GM12878 (cell line): Measurements from ENCODE around the gene FNDC3B. TPM values are rescaled to one million over a fixed set of nuclear protein-coding genes. Genes with fewer than 3 reads are reported as not detected.

Source experiments
- ATAC-seq: fragments of 200-7000 bp; cut with Tn5 transposase; 3 replicates; pipeline ENCODE4 v1.9.1; 2020; ENCODE audit warnings: mild to moderate bottlenecking, moderate library complexity
- BruUV-seq: library from RNA; stranded (reverse); fragments of 400-500 nt; replicated peaks from 2 replicates; lab custom pipeline; 2021; lab: Mats Ljungman, UMichigan
- CTCF ChIA-PET: fragments of 300-600 bp; sonication (Branson Sonifier 250); formaldehyde crosslinking; extraction: SDS; loops from one replicate; lab custom pipeline; 2021; ENCODE audit warnings: inconsistent platforms; lab: Yijun Ruan, JAX
- POLR2A ChIA-PET: fragments of 350-600 bp; formaldehyde crosslinking; extraction: SDS; loops from one replicate; lab custom pipeline; 2021; ENCODE audit warnings: inconsistent platforms; lab: Charles Lee
- RAD21 ChIA-PET: fragments of 300-600 bp; sonication (Branson Sonifier 250); formaldehyde crosslinking; loops from one replicate; lab custom pipeline; 2023; ENCODE audit warnings: antibody characterized with exemption; ENCODE audit not compliant: unreplicated experiment; lab: Charles Lee
- SMC1A ChIA-PET: fragments of 300-600 bp; sonication (Branson Sonifier 250); formaldehyde crosslinking; loops from one replicate; lab custom pipeline; 2023; ENCODE audit not compliant: unreplicated experiment, uncharacterized antibody; lab: Charles Lee
- DNase-seq: peaks from one replicate; pipeline ENCODE4 v3.0.0-alpha.2; 2011; ENCODE audit warnings: low read depth, low spot score
- FAIRE-seq: peaks from 3 replicates; lab custom pipeline; 2011; peaks lifted over from hg19 to GRCh38; lab: Jason Lieb, UNC
- H2AFZ ChIP-seq: 2 replicates; pipeline ENCODE4 v1.6.0; 2011; ENCODE audit warnings: low read depth, low read length, control low read depth; ENCODE audit not compliant: control insufficient read depth
- H3K27ac ChIP-seq: 2 replicates; pipeline ENCODE4 v1.5.1; 2011; ENCODE audit warnings: control low read depth; ENCODE audit not compliant: control insufficient read depth, insufficient read depth
- H3K27me3 ChIP-seq, 2 experiments: replicated peaks in 1 of 2; 2 replicates each; pipeline versions ENCODE4 v1.6.0 to v1.6.1; 2011; ENCODE audit warnings: low read length in 1 of 2; ENCODE audit not compliant: control insufficient read depth in 2 of 2, insufficient read depth in 2 of 2
- H3K36me3 ChIP-seq, 2 experiments: 2 replicates each; pipeline ENCODE4 v1.5.1; 2011; ENCODE audit warnings: low read length in 1 of 2; ENCODE audit not compliant: control insufficient read depth in 2 of 2, insufficient read depth in 2 of 2
- H3K4me1 ChIP-seq: 2 replicates; pipeline ENCODE4 v1.6.1; 2011; ENCODE audit warnings: mild to moderate bottlenecking, low read length, moderate library complexity, mixed read lengths; ENCODE audit not compliant: control insufficient read depth, insufficient read depth
- H3K4me2 ChIP-seq: 2 replicates; pipeline ENCODE4 v1.6.0; 2011; ENCODE audit warnings: control low read depth; ENCODE audit not compliant: control insufficient read depth, insufficient read depth
- H3K4me3 ChIP-seq: fragments of 200-600 bp; sonication (generic); 2 replicates; pipeline ENCODE4 v1.5.1; 2016
- H3K79me2 ChIP-seq: 2 replicates; pipeline ENCODE4 v1.6.0; 2011; ENCODE audit warnings: low read length; ENCODE audit not compliant: control insufficient read depth, insufficient read depth
- H3K9ac ChIP-seq: 2 replicates; pipeline ENCODE4 v1.8.0; 2011; ENCODE audit warnings: low read length, control low read depth, mixed read lengths; ENCODE audit not compliant: control insufficient read depth, insufficient read depth
- H3K9me3 ChIP-seq: replicated peaks from 3 replicates; pipeline ENCODE4 v1.5.1; 2011; ENCODE audit warnings: mild to moderate bottlenecking, low read length; ENCODE audit not compliant: control insufficient read depth, insufficient read depth
- H4K20me1 ChIP-seq: 2 replicates; pipeline ENCODE4 v1.6.0; 2011; ENCODE audit not compliant: control insufficient read depth, insufficient read depth
- BACH1 ChIP-seq: fragments of 450-650 bp; IDR thresholded peaks from 2 replicates; pipeline ENCODE4 v1.6.1; 2017; ENCODE audit warnings: mild to moderate bottlenecking, borderline replicate concordance
- ESRRA ChIP-seq: IDR thresholded peaks from 2 replicates; pipeline ENCODE4 v1.6.1; 2012; ENCODE audit warnings: mild to moderate bottlenecking, low read length, improper control_type of control experiment
- FOXM1 ChIP-seq: IDR thresholded peaks from 2 replicates; pipeline ENCODE4 v1.6.1; 2012; ENCODE audit warnings: low read depth, mild to moderate bottlenecking, inconsistent platforms, low read length, moderate library complexity
- NFYB ChIP-seq: IDR thresholded peaks from 2 replicates; pipeline ENCODE4 v1.6.1; 2011; ENCODE audit warnings: low read depth, mild to moderate bottlenecking, low read length, improper control_type of control experiment, moderate library complexity; ENCODE audit not compliant: insufficient read depth
- PML ChIP-seq: IDR thresholded peaks from 2 replicates; pipeline ENCODE4 v1.6.1; 2012; ENCODE audit warnings: low read length, inconsistent platforms
- POU2F2 ChIP-seq: IDR thresholded peaks from 3 replicates; pipeline ENCODE4 v1.6.1; 2011; ENCODE audit warnings: low read depth, mild to moderate bottlenecking, low read length, borderline replicate concordance
- RAD21 ChIP-seq: IDR thresholded peaks from 2 replicates; pipeline ENCODE4 v1.6.1; 2011; ENCODE audit warnings: mild to moderate bottlenecking, low read depth, low read length, moderate library complexity; ENCODE audit not compliant: insufficient read depth
- RAD51 ChIP-seq: fragments of 450-650 bp; IDR thresholded peaks from 2 replicates; pipeline ENCODE4 v1.6.1; 2016; ENCODE audit warnings: moderate library complexity, mild to moderate bottlenecking, inconsistent platforms
- RB1 ChIP-seq: fragments of 450-650 bp; formaldehyde crosslinking; IDR thresholded peaks from 2 replicates; pipeline ENCODE4 v1.6.1; 2017; ENCODE audit warnings: mild to moderate bottlenecking, borderline replicate concordance
- RCOR1 ChIP-seq: conservative IDR thresholded peaks from 2 replicates; pipeline ENCODE4 v1.6.1; 2012; ENCODE audit warnings: low read depth, low read length, improper control_type of control experiment
- YBX1 ChIP-seq: fragments of 450-650 bp; IDR thresholded peaks from 2 replicates; pipeline ENCODE4 v1.6.1; 2016; ENCODE audit warnings: antibody characterized with exemption
- ZZZ3 ChIP-seq: IDR thresholded peaks from 2 replicates; pipeline ENCODE4 v1.6.1; 2011; ENCODE audit warnings: low read depth; ENCODE audit not compliant: control insufficient read depth, insufficient read length
- WGBS: methylation state at CpG from one replicate; pipeline ENCODE4 v1.1.6; 2016; ENCODE audit warnings: low lambda C conversion rate; ENCODE audit not compliant: insufficient replicate concordance, insufficient coverage; ENCODE audit errors: missing lambda C conversion rate; 5-methylcytosine and 5-hydroxymethylcytosine counted together
- in situ Hi-C: fragments of 300-500 bp; cut with MboI; formaldehyde crosslinking; loops from 9 replicates; pipeline ENCODE4 v1.14.3; 2018; ENCODE audit warnings: mixed read lengths
- intact Hi-C: fragments of 100-400 bp; cut with micrococcal nuclease; formaldehyde crosslinking; loops from one replicate; pipeline ENCODE4 v1.14.2; 2022; ENCODE audit not compliant: unreplicated experiment
- polyA plus RNA-seq, 11 experiments: library from polyadenylated mRNA; depleted of rRNA in 4 of 11; unstranded in 6 of 11; stranded (reverse) in 5 of 11; fragments of >200 nt; fragmentation: Nextera tagmentation in 4 of 11; fragmentation: Illumina TruSeq in 1 of 11; extraction: Ambion mirVana in 4 of 11; extraction: Trizol in 1 of 11; gene quantifications; 1 replicate in 1 of 11; 2 replicates in 10 of 11; pipeline versions ENCODE4 v1.2.1 to v1.2.3, GENCODE V29; 2011 to 2016; ENCODE audit warnings: inconsistent platforms in 2 of 11, missing spikeins in 2 of 11, low read depth in 1 of 11
- total RNA-seq, 4 experiments: library from RNA; depleted of rRNA in 3 of 4; stranded (reverse); fragments of >200 nt in 3 of 4; fragmentation: Illumina TruSeq in 1 of 4; extraction: Trizol in 1 of 4; gene quantifications; 2 replicates each; pipeline versions ENCODE4 v1.2.1 to v1.2.3, GENCODE V29; 2013 to 2021

The FNDC3B gene
- total and polyA plus RNA-seq, 10 of the 15 experiments (the other 5 are each of a cell fraction or from before 2014, with no cell fraction given), result 7.9 to 35.0 (median 18.5) TPM

DNA sequence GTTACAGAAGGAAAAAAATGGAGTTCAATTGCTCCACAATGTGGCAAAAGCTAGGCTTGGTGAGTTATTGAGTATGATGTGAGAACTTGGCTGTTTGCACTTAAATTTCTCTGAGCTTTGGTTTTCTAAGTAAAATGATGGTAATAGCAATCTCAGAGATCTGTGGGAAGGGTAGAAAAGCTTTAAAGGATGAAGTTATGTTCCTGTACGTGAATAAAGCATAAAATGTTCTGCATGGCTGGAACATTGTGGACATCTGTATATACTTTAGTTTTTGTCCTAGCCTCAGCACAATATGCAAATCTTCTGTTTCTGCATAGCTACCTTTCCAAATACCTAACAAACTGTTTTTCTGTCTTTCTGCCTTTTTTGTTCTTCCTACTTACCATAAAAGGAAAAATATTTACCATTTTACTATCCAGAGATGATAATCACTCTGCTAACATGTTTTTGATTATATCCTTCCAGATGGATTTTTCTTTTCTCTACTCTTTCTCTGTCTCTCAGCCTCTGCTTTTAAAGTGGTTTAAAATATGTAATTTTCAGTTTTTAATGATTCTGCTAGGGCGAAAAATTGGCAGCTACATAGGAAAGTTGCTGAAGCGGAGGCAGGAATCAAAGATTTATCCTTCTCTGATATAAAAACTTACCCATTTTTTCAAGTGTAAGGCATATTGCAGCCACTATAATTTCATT is 188.1 kb downstream of the FNDC3B start:
- no TSS peak for BruUV-seq
- DNase-seq, result no peak
- RAD21 ChIA-PET, result interaction anchor here (1.0 to 2.0 kb wide), 2 partner anchors 9 to 44 kb away, joined by 4 to 10 read pairs; no protein-coding TSS in a partner anchor
- H3K27ac ChIP-seq, result no peak overlapping the region
- no peak overlapping the region for H3K9ac ChIP-seq
- H3K4me2 ChIP-seq, result no peak overlapping the region
- peaks cover 3% of the 10 kb centered on the region; the same call in 1 of the 2 replicates for H3K4me1 ChIP-seq
- in situ Hi-C loops (no loop called here), intact Hi-C loops (no loop called here)
- peaks cover 2 to 7% of the 10 kb centered on the region in 2 experiments; a peak in 3 of 4 replicates for H3K36me3 ChIP-seq
- SMC1A ChIA-PET, result interaction anchor here (0.7 to 2.1 kb wide), 8 partner anchors 8 to 80 kb away, joined by 3 to 7 read pairs (median 4); no protein-coding TSS in a partner anchor
- peaks cover 8% of the 10 kb centered on the region for H3K79me2 ChIP-seq
- TF ChIP-seq RAD21, result no peak
- no peak for TF ChIP-seq RAD51
- no peak for TF ChIP-seq RCOR1
- TF ChIP-seq YBX1, result no peak
- no peak for TF ChIP-seq POU2F2
- TF ChIP-seq ZZZ3, result no peak
- no peak for TF ChIP-seq RB1
- no peak for TF ChIP-seq ESRRA
- no peak for TF ChIP-seq PML
- TF ChIP-seq NFYB, result no peak
- no peak for TF ChIP-seq BACH1
- no peak for TF ChIP-seq FOXM1
- H3K4me3 ChIP-seq, result no peak overlapping the region
- POLR2A ChIA-PET, result interaction anchor here (0.8 to 1.6 kb wide), 3 partner anchors 11 to 185 kb away, joined by 3 to 4 read pairs (median 3); no protein-coding TSS in a partner anchor
- 61% methylated on average over 3 of the region's 3 CpGs for WGBS
- no peaks in the 10 kb centered on the region; the same call in 2 of the 3 replicates for H3K9me3 ChIP-seq
- no peaks in the 10 kb centered on the region for H3K27me3 ChIP-seq
- no peak for ATAC-seq
- CTCF ChIA-PET, result interaction anchor here (1.5 to 2.6 kb wide), 3 partner anchors 9 to 105 kb away, joined by 5 to 10 read pairs (median 6); no protein-coding TSS in a partner anchor
- FAIRE-seq, result no peak
- H4K20me1 ChIP-seq, result no peaks in the 10 kb centered on the region
- no peak overlapping the region for H2AFZ ChIP-seq
